NCI-H2171 (cell line): ENCODE measurements around the gene MYOZ1.
A peak's percentile ranks its signal among the peaks of the same experiment; 100 is the strongest.

ENCODE experiments used
- DNase-seq: peaks from one replicate; lab custom pipeline; 2025; lab: John Stamatoyannopoulos, UW

MYOZ1 gene

DNA sequence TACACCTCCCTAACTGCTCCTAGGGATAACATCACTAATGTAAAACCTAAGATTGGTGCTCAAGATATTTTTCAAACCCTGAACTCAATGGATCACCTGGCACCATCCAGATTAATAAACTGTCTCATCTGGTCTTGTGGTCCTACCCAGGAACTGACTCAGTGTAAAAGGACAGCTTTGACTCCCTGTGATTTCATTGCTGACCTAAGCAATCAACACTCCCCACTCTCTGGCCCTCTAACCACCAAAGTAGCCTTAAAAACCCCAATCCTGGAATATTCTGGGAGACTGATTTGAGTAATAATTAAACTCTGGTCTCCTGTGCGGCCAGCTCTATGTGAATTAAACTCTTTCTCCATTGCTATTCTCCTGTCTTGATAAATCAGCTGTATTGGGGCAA, 43.9 kb downstream of the MYOZ1 start:
- DNase-seq = no peak

DNA sequence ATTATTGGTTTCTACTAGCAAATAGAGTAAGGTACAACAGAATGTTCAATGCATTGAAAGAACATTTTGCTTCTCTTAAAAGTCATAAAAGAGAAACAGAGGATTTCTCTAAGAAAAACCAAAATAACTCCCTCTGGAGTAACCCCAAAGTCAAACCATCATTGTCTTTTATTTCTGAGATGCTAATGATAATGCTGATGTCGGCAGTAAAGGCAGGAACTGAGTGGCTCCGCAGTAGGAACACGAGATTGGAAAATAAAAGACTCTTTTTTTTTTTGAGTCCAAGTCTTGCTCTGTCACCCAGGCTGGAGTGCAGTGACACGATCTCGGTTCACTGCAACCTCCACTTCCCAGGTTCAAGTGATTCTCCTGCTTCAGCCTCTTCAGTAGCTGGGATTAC, 47.5 kb downstream of the MYOZ1 start:
- no peak for DNase-seq

DNA sequence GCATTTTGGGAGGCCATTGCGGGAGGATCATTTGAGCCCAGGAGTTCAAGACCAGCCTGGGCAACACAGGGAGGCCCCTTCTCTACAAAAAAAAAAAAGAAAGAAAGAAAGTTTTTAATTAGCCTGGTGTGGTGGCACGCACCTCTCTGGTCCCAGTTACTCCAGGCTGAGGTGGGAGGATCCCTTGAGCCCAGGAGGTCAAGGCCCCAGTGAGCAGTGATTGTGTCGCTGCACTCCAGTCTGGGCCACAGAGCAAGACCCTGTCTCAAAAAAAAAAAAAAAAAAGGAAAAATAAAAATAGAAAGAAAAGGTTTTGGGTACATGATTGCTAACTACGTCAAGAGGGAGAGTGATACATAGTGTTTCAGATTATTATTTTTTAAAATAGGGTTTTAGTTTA, 48.2 kb downstream of the MYOZ1 start:
- DNase-seq = no peak

DNA sequence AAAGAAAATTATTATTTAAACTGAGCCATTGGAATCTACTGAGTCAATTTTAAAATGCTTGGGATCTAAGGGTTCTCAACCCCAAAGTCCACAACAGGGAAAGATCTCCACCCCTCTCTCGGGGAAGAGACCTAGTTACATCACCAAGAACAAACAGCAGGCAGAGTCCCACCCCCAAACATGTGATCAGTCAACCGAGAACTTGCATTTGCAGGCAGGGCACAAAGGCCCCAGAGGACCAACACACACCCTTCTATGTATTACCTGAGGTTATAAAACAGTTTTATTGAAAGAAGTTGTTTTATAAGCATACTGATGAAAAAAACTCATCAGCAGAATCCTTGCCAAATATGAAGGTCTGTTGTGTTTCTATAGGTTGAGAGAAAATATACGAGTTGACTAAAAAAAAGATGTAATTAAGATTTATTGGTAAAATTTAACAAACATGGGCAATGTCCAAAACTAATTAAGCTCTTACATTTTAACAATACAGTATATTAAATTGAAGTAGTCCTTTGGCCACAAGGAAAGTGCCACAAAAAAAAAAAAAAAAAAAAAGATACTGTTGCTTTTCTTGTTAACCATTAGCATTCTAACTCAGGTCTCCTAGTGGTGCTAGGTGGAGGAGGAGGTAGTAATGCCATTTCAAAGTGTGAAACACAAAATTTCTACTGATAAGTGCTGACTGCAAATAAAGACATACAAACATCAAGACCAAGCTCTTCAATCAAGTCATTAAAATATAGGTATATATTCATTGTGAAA, 49.2 kb downstream of the MYOZ1 start:
- DNase-seq = peak; percentile 8

DNA sequence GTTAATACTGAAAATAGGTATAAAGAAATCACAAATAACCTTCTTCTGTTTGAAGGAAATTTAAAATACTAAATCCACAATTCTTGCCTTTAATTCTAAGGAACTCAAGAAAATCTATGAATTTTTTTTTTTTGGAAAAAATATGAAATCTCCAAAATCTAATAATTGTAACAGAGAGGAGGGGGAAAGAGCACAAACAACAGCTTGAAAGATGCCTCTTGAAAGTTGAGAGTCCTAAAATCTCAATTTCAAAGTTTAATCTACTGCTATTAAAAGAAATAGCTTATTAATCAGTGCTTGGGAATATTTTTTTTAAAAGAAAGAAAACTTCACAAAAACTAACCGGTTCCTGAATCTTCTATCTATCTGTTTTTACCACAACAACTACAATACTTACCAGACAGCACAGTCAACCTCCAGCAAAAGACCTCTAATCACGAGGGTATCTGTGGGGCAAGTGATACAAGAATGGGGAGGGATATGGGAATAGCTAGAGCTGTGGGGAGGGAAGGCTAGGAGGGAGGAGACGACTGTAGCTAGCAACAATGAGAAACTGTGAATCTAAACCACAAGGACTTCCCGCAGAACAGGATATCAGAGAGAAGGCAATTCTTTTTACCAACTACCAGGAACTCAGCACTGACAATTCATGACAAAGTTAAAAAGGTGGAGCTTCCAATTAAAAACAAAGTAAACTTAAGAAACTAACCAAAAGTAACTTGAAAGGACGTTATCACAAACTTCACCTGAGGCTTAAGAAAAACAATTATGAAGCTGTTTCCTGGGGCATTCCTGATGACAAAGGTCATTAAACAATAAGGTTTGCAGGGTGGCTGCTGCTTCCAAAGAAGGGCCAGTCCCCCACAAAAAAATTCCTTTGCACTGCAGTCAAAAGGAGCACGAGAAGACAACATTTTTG, 50.1 kb downstream of the MYOZ1 start, which contains the start of gene USP54:
Gene USP54 (minus strand): TSS at position 462 of the 919 bp plus-strand sequence. CDS start 15,684 bp downstream, outside the sequence.
- DNase-seq = no peak

DNA sequence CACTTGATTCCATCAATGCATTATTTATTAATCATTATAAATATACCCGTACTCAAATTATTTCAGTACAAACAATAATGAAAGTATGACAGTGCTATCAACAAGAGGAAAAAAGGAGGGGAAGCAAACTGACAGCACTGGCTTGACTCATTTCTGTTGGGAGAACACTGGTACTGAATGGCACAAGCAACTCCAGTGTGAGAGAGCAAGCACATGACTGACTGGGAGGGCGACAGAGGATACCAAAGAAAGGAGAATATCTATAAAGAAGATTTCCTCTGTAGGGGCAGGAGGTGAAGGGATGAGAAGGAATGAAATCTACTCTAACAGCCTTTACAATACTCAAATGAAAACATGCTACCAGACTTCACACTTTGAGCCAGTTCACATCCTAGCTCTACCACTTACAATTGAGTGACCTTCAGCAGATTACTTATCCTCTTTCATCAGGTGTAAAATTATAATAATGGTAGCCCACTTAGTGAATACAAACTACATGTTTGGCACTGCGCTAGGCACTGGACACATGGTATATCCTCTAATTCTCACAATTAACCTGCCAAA, 51.6 kb downstream of the MYOZ1 start:
- DNase-seq = no peak

DNA sequence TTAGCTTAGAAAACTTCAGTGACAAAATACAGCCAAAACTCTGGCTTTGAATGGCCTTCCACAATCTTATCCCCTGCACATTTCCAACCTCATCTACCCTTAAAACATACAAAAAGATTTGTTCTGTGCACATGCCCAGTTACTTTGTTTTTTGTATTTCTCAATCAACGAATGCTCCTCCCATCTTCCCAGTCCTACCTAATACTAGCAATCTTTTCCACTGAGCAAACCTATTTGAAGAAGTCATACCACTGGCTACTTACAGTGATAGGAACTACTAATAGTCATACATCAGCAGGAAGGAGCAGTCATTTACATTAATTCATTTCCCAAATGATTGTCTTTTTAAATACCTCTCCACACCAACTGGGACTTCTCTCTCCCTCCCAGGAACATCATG, 52.6 kb downstream of the MYOZ1 start:
- DNase-seq = no peak

DNA sequence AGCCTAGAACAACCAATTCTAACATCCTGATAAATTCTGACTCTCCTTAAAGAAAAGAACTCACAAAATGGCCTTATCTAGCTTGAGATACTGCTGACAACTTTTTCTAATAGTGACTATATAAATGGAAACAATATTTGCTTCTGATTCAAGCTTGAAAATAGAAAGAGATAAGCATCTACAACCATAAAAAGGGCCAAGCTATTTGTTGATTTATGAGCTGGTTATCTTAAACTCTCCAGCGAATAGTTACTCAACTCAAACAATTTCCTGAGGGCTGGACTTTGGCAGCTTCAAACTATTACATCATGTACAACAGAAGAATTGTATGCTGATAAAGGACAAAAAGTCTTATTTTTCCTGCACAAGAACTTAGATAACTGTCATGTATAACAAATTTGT, 54.7 kb downstream of the MYOZ1 start:
- DNase-seq = no peak

DNA sequence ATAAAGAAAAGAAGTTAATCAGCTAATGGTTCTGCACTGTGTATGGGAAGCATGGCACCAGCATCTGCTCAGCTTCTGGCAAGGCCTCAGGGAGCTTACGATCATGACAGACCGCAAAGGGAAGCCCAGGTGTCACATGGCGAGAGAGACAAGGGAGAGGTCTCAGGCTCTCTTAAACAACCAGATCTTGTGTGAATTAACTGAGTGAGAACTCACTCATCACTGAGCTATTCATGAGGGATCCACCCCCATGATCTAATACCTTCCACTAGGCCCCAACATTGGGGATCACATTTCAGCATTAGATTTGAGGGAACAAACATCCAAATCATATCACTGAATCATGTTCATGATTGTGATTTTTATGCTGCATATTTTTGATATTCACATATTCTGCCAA, 55.9 kb downstream of the MYOZ1 start:
- DNase-seq = no peak

DNA sequence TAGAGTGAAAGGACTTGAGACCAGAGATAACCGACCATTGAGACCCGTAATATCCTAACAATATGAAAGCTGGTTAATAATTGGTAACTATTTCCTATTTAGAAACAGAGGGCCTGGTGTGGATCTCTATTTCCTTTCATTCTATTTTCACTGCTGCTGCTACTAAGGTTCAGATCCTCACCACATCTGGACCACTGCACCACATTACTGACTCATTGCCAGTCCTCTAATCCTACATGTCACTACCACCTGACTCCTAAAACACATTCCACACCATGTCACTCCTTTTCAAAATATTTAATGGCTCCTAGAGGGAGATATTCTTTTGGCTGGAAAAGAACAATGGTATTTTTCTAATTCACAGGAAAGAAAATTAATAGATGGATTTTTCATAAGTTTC, 56.5 kb downstream of the MYOZ1 start:
- DNase-seq = no peak

DNA sequence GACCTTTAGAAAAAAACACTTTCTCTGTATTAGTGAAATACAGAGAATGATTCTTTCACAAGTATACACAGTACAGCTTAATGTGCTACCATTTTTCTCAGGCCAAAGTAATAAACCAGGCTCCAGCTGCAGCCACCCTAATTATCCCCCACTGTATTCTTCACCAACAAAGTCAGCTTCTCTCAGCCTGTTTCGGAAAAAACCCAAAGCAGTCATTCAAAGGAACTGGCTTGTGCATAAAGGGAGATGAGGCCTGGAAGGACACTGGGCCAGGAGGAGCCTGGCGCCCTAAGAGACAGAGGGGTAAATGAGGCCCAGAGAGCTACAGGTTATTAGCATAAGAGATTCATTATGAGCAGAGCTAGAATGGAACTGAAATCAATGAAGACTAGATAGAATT, 59.4 kb downstream of the MYOZ1 start:
- no peak for DNase-seq
